Activated CD4-positive, alpha-beta T cell treated with anti-CD3 and anti-CD28 coated beads, Interleukin-2, amount 10 ng/mL, durations not matched to agents 7 days and 5 days (primary cell): Measurements from ENCODE around the gene CD28. TPM values are rescaled to one million over a fixed set of nuclear protein-coding genes. Genes with fewer than 3 reads are reported as not detected.
A peak's percentile ranks its signal among the peaks of the same experiment; 100 is the strongest.
"Not testable (repeated sequence)": the region's sequence is repeated elsewhere in the genome, so short reads cannot be mapped to it uniquely, and the experiment has no call there.

Experiments
- CTCF ChIA-PET: fragments of 350-600 bp; sonication (Branson Sonifier 250); formaldehyde crosslinking; loops from one replicate; lab custom pipeline; 2021; ENCODE audit warnings: antibody characterized with exemption; lab: Charles Lee
- POLR2A ChIA-PET: fragments of 350-600 bp; sonication (Branson Sonifier 250); formaldehyde crosslinking; loops from one replicate; lab custom pipeline; 2021; ENCODE audit warnings: antibody characterized with exemption; lab: Charles Lee
- DNase-seq: peaks from one replicate; pipeline ENCODE4 v3.0.0-alpha.2; 2020
- H3K27ac Mint-ChIP-seq: one replicate; pipeline ENCODE4 v1.8.0; 2021; ENCODE audit warnings: mild to moderate bottlenecking, moderate library complexity, mixed read lengths
- H3K27me3 Mint-ChIP-seq: one replicate; pipeline ENCODE4 v1.8.0; 2021; ENCODE audit warnings: mixed read lengths
- H3K36me3 Mint-ChIP-seq: one replicate; pipeline ENCODE4 v1.8.0; 2021; ENCODE audit warnings: low read depth, mixed read lengths
- H3K4me1 Mint-ChIP-seq: one replicate; pipeline ENCODE4 v1.8.0; 2021; ENCODE audit warnings: mixed read lengths
- H3K4me3 Mint-ChIP-seq: one replicate; pipeline ENCODE4 v1.8.0; 2021; ENCODE audit warnings: mild to moderate bottlenecking, moderate library complexity, mixed read lengths
- H3K9me3 Mint-ChIP-seq: one replicate; pipeline ENCODE4 v1.8.0; 2021; ENCODE audit warnings: mixed read lengths
- total RNA-seq, 2 experiments: library from RNA; stranded (reverse); gene quantifications; one replicate each; pipeline ENCODE4 v1.2.3, GENCODE V29; 2021

CD28 gene
- total RNA-seq, 2 experiments from 2014 or later = 151 to 163 TPM

- Mint-ChIP-seq H3K4me1 (peaks cover 51% of the 10 kb centered on the region), H3K27ac (peak overlapping the region; percentile 16), H3K27me3 (no peaks in the 10 kb centered on the region), H3K9me3 (peaks cover 11% of the 10 kb centered on the region), H3K4me3 (no peak overlapping the region), H3K36me3 (peaks cover 20% of the 10 kb centered on the region)
- ChIA-PET CTCF (interaction anchor here (0.8 to 4.7 kb wide), 7 partner anchors 9 to 61 kb away, joined by 3 to 22 read pairs (median 4); no protein-coding TSS in a partner anchor), POLR2A (no interaction called here)
- no peak for DNase-seq
Observed at GRCh38 chr2:203781151-203781550, 74.7 kb downstream of the CD28 start.

- peaks cover 9% of the 10 kb centered on the region for H3K9me3 Mint-ChIP-seq
- DNase-seq = peak; percentile 69
- ChIA-PET CTCF (interaction anchor here (0.6 to 4.7 kb wide), 14 partner anchors 10 to 1489 kb away, joined by 3 to 22 read pairs (median 3); no protein-coding TSS in a partner anchor), POLR2A (no interaction called here)
- peak overlapping the region; percentile 52 for H3K27ac Mint-ChIP-seq
- no peaks in the 10 kb centered on the region for H3K27me3 Mint-ChIP-seq
- no peak overlapping the region for H3K4me3 Mint-ChIP-seq
- H3K4me1 Mint-ChIP-seq = peaks cover 53% of the 10 kb centered on the region
- peaks cover 17% of the 10 kb centered on the region for H3K36me3 Mint-ChIP-seq
Observed at GRCh38 chr2:203782262-203782976, 76.0 kb downstream of the CD28 start.

DNA sequence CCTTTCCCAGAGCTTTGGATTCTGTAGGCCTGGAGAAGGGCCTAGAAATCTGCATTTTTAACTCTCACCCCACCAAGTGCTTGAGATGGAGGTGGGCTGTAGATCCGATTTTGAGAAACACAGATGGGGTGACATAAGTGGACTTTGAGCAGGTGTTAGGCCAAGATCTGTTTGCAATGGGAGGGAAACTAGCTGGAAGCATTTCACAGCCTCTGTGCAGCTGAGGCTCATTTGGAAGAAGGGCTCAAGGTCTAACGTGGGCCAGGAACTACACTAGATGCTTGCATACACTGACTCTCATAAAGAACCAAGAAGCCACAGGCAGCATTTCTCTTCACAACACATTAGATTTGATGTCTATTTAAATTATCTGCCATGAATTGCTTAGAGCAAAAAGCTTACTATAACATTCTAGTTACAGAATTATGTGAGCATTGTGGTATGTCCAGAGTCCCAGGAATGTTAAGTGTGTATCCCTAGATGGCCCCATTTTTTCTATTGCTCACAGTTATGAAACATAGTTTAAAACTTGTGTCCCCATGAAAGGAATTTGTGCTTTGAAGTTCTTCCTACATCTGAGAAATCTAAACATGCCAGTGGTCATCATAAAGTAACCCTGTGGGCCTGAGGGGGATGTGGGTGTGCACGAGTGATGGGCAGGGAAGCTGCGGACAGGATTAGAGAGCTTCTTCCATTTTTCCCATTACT, 77.2 kb downstream of the CD28 start:
- ChIA-PET POLR2A (interaction anchor here (0.6 kb wide), 1 partner anchor 83 kb away, joined by 3 read pairs; no protein-coding TSS in a partner anchor), CTCF (interaction anchor here (0.6 to 4.7 kb wide), 12 partner anchors 9 to 1490 kb away, joined by 3 to 22 read pairs (median 4); partner anchors contain the start of gene CD28)
- Mint-ChIP-seq H3K36me3 (peaks cover 14% of the 10 kb centered on the region), H3K27ac (no peak overlapping the region), H3K4me1 (peaks cover 53% of the 10 kb centered on the region), H3K9me3 (peaks cover 9% of the 10 kb centered on the region), H3K27me3 (no peaks in the 10 kb centered on the region), H3K4me3 (no peak overlapping the region)
- no peak for DNase-seq

DNA sequence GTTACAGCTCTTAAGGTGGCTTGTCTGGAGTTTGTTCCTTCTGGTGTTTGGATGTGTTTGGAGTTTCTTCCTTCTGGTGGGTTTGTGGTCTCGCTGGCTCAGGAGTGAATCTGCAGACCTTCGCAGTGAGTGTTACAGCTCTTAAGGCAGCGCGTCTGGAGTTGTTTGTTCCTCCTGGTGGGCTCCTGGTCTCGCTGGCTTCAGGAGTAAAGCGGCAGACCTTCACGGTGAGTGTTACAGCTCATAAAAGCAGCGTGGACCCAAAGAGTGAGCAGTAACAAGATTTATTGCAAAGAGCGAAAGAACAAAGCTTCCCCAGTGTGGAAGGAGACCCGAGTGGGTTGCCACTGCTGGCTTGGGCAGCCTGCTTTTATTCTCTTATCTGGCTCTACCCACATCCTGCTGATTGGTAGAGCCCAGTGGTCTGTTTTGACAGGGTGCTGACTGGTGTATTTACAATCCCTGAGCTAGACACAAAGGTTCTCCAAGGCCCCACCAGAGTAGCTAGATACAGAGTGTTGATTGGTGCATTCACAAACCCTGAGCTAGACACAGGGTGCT, 78.4 kb downstream of the CD28 start:
- H3K4me3 Mint-ChIP-seq, DNase-seq, H3K27me3 Mint-ChIP-seq, H3K36me3 Mint-ChIP-seq, H3K9me3 Mint-ChIP-seq: not testable (repeated sequence)
- peak overlapping the region; percentile 71 for H3K27ac Mint-ChIP-seq
- ChIA-PET POLR2A (interaction anchor here (0.6 kb wide), 3 partner anchors 110 to 308 kb away, joined by 3 read pairs; no protein-coding TSS in a partner anchor), CTCF (interaction anchor here (0.7 to 1.9 kb wide), 7 partner anchors 10 to 114 kb away, joined by 3 to 8 read pairs (median 3); partner anchors contain the start of gene CD28)
- peaks cover 45% of the 10 kb centered on the region for H3K4me1 Mint-ChIP-seq

DNA sequence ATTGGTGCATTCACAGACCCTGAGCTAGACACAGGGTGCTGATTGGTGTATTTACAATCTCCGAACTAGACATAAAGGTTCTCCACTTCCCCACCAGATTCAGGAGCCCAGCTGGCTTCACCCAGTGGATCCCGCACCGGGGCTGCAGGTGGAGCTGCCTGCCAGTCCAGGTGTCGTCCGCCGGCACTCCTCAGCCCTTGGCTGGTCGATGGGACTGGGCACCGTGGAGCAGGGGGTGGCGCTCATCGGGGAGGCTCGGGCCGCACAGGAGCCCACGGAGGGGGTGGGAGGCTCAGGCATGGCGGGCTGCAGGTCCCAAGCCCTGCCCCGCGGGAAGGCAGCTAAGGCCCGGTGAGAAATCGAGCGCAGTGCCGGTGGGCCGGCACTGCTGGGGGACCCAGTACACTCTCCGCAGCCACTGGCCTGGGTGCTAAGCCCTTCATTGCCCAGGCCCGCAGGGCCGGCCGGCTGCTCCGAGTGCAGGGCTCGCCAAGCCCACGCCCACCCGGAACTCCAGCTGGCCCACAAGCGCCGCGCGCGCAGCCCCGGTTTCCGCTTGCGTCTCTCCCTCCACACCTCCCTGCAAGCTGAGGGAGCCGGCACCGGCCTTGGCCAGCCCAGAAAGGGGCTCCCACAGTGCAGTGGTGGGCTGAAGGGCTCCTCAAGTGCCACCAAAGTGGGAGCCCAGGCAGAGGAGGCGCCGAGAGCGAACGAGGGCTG, 79.1 kb downstream of the CD28 start:
- not testable (repeated sequence) for H3K9me3 Mint-ChIP-seq, H3K4me3 Mint-ChIP-seq, H3K36me3 Mint-ChIP-seq, H3K27me3 Mint-ChIP-seq, H3K27ac Mint-ChIP-seq, DNase-seq
- ChIA-PET CTCF (interaction anchor here (1.6 to 1.9 kb wide), 2 partner anchors 19 to 53 kb away, joined by 3 to 8 read pairs; no protein-coding TSS in a partner anchor), POLR2A (interaction anchor here (0.6 kb wide), 2 partner anchors 109 to 286 kb away, joined by 3 read pairs; no protein-coding TSS in a partner anchor)
- H3K4me1 Mint-ChIP-seq = peaks cover 39% of the 10 kb centered on the region

GRCh38 chr2:203786549-203787351, 80.3 kb downstream of the CD28 start:
- CTCF ChIA-PET = interaction anchor here (0.7 to 1.5 kb wide), 3 partner anchors 17 to 44 kb away, joined by 3 to 4 read pairs (median 3); no protein-coding TSS in a partner anchor
- POLR2A ChIA-PET = no interaction called here
- Mint-ChIP-seq H3K36me3 (no peaks in the 10 kb centered on the region), H3K27ac (no peak overlapping the region), H3K9me3 (no peaks in the 10 kb centered on the region), H3K4me3 (no peak overlapping the region), H3K27me3 (no peaks in the 10 kb centered on the region), H3K4me1 (peaks cover 30% of the 10 kb centered on the region)
- no peak for DNase-seq

DNA sequence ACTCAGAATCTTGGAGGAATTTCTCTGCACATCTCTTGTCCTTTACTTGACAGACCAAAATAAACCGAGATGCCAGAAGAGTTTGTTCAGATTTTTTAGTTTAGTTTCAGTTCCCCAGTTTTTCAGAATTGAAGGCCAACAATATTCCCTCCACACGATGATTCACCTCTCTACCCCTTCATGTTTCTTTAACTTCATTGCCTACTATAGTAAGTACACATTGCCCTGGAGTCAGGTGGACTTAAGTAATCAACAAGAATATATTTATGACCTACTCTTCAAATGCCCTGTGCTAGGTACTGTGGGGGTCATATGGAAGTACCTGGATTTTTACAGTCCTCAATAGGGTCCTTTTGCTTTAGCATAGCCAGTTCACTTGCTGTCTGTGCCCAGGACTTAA, 81.5 kb downstream of the CD28 start:
- Mint-ChIP-seq H3K4me1 (peaks cover 18% of the 10 kb centered on the region), H3K9me3 (no peaks in the 10 kb centered on the region), H3K36me3 (no peaks in the 10 kb centered on the region), H3K4me3 (no peak overlapping the region), H3K27ac (no peak overlapping the region), H3K27me3 (no peaks in the 10 kb centered on the region)
- no peak for DNase-seq
- ChIA-PET CTCF (interaction anchor here (0.7 kb wide), 1 partner anchor 109 kb away, joined by 4 read pairs; no protein-coding TSS in a partner anchor), POLR2A (no interaction called here)

Other genes with a start within 250 kb of the CD28 start
- gene RAPH1, start 171.3 kb upstream of the CD28 start, total RNA-seq = 1 to 10 TPM; 1.7 to 2.1 TPM
- 10 to 100 TPM; 20.1 to 22.7 TPM for gene CTLA4, start 161.1 kb downstream of the CD28 start, total RNA-seq
- gene ICOS, start 230.1 kb downstream of the CD28 start, total RNA-seq = 10 to 100 TPM; 52.0 to 63.6 TPM